Astrocyte (in vitro differentiated cells and primary cell): Measurements from ENCODE around the gene APP. TPM values are rescaled to one million over a fixed set of nuclear protein-coding genes. Genes with fewer than 3 reads are reported as not detected.

Source experiments
- DNase-seq: peaks from one replicate; pipeline ENCODE4 v3.0.0-alpha.2; 2010; ENCODE audit warnings: low read depth
- FAIRE-seq: peaks from 2 replicates; lab custom pipeline; 2011; peaks lifted over from hg19 to GRCh38; lab: Jason Lieb, UNC
- H2AFZ ChIP-seq: 2 replicates; pipeline ENCODE4 v1.6.0; 2012; ENCODE audit warnings: low read depth, low read length, inconsistent platforms
- H3K27ac ChIP-seq: 2 replicates; pipeline ENCODE4 v1.5.1; 2011; ENCODE audit warnings: low read depth, low read length, inconsistent platforms
- H3K27me3 ChIP-seq: 2 replicates; pipeline ENCODE4 v1.6.0; 2011; ENCODE audit warnings: low read length, inconsistent platforms; ENCODE audit not compliant: insufficient read depth
- H3K36me3 ChIP-seq: 2 replicates; pipeline ENCODE4 v1.5.1; 2011; ENCODE audit warnings: low read length, inconsistent platforms; ENCODE audit not compliant: insufficient read depth
- H3K4me1 ChIP-seq: 2 replicates; pipeline ENCODE4 v1.5.1; 2011; ENCODE audit warnings: low read length, inconsistent platforms; ENCODE audit not compliant: insufficient read depth
- H3K4me2 ChIP-seq: 2 replicates; pipeline ENCODE4 v1.6.0; 2012; ENCODE audit warnings: low read length, inconsistent platforms
- H3K4me3 ChIP-seq: 2 replicates; pipeline ENCODE4 v1.5.1; 2011; ENCODE audit warnings: low read depth, mild to moderate bottlenecking, low read length, inconsistent platforms; ENCODE audit not compliant: insufficient read depth
- H3K79me2 ChIP-seq: 2 replicates; pipeline ENCODE4 v1.6.0; 2012; ENCODE audit warnings: mild to moderate bottlenecking, low read length, inconsistent platforms; ENCODE audit not compliant: insufficient read depth
- H3K9ac ChIP-seq: 2 replicates; pipeline ENCODE4 v1.6.0; 2012; ENCODE audit warnings: mild to moderate bottlenecking, low read length, inconsistent platforms
- H3K9me3 ChIP-seq: 2 replicates; pipeline ENCODE4 v1.5.1; 2012; ENCODE audit warnings: low read depth, mild to moderate bottlenecking, low read length, inconsistent platforms; ENCODE audit not compliant: insufficient read depth
- H4K20me1 ChIP-seq: 2 replicates; pipeline ENCODE4 v1.6.0; 2012; ENCODE audit warnings: low read length, inconsistent platforms; ENCODE audit not compliant: insufficient read depth
- H3K27ac Mint-ChIP-seq: one replicate; pipeline ENCODE4 v1.8.0; 2021; ENCODE audit warnings: mild to moderate bottlenecking, mixed read lengths; ENCODE audit not compliant: unreplicated experiment
- H3K27me3 Mint-ChIP-seq: one replicate; pipeline ENCODE4 v1.8.0; 2021; ENCODE audit warnings: low read depth, mixed read lengths; ENCODE audit not compliant: unreplicated experiment
- H3K36me3 Mint-ChIP-seq: one replicate; pipeline ENCODE4 v1.8.0; 2021; ENCODE audit warnings: low read depth, mixed read lengths; ENCODE audit not compliant: unreplicated experiment
- H3K4me1 Mint-ChIP-seq: one replicate; pipeline ENCODE4 v1.8.0; 2021; ENCODE audit warnings: low read depth, mixed read lengths; ENCODE audit not compliant: unreplicated experiment
- H3K4me3 Mint-ChIP-seq: one replicate; pipeline ENCODE4 v1.8.0; 2021; ENCODE audit warnings: mild to moderate bottlenecking, moderate library complexity, mixed read lengths; ENCODE audit not compliant: unreplicated experiment
- H3K9me3 Mint-ChIP-seq: one replicate; pipeline ENCODE4 v1.8.0; 2021; ENCODE audit warnings: mild to moderate bottlenecking, mixed read lengths; ENCODE audit not compliant: unreplicated experiment
- EZH2 ChIP-seq: IDR thresholded peaks from 2 replicates; pipeline ENCODE4 v1.6.1; 2012; ENCODE audit warnings: mild to moderate bottlenecking, low read length, inconsistent platforms; ENCODE audit not compliant: insufficient read depth
- total RNA-seq: library from RNA; stranded (reverse); gene quantifications from 2 replicates; pipeline ENCODE4 v1.2.1, GENCODE V29; 2021
- TF ChIP-seq, protein P1 (sequence below): IDR thresholded peaks from 2 replicates; pipeline ENCODE4 v1.5.1; 2011; ENCODE audit warnings: low read depth, mild to moderate bottlenecking, inconsistent platforms, low read length, moderate library complexity; ENCODE audit not compliant: insufficient read depth

APP gene
- total RNA-seq, 1 donor from 2014 or later = 823 TPM

DNA sequence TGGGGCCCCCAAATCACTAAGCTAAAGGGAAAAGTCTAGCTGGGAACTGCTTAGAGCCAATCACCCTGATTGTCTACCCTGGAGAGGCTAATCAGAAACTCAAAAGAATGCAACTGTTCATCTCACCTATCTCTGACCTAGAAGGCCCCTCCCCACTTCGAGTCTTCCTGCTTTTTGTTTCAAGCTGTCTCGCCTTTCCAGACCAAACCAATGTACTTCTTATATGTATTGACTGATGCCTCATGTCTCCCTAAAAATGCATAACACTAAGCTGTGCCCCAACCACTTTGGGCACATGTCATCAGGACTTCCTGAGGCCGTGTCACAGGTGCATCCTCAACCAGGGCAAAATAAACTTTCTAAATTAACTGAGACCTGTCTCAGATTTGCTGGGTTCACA is 209.5 kb downstream of the APP start:
- Mint-ChIP-seq H3K4me1 (peaks cover 14% of the 10 kb centered on the region), H3K27me3 (no peaks in the 10 kb centered on the region), H3K9me3 (no peaks in the 10 kb centered on the region), H3K4me3 (no peak overlapping the region), H3K36me3 (peaks cover 17% of the 10 kb centered on the region), H3K27ac (no peak overlapping the region)
- DNase-seq = no peak
- no peaks in the 10 kb centered on the region for H3K9me3 ChIP-seq
- H3K4me3 ChIP-seq = no peak overlapping the region
- H3K27ac ChIP-seq = no peak overlapping the region
- no peak overlapping the region for H2AFZ ChIP-seq
- no peaks in the 10 kb centered on the region for H3K79me2 ChIP-seq
- no peak for TF ChIP-seq EZH2
- TF ChIP-seq, protein P1, sequence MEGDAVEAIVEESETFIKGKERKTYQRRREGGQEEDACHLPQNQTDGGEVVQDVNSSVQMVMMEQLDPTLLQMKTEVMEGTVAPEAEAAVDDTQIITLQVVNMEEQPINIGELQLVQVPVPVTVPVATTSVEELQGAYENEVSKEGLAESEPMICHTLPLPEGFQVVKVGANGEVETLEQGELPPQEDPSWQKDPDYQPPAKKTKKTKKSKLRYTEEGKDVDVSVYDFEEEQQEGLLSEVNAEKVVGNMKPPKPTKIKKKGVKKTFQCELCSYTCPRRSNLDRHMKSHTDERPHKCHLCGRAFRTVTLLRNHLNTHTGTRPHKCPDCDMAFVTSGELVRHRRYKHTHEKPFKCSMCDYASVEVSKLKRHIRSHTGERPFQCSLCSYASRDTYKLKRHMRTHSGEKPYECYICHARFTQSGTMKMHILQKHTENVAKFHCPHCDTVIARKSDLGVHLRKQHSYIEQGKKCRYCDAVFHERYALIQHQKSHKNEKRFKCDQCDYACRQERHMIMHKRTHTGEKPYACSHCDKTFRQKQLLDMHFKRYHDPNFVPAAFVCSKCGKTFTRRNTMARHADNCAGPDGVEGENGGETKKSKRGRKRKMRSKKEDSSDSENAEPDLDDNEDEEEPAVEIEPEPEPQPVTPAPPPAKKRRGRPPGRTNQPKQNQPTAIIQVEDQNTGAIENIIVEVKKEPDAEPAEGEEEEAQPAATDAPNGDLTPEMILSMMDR = no peak
- no peak overlapping the region for H3K9ac ChIP-seq
- H3K4me1 ChIP-seq = peaks cover 15% of the 10 kb centered on the region
- no peak for FAIRE-seq
- H3K27me3 ChIP-seq = no peaks in the 10 kb centered on the region
- no peaks in the 10 kb centered on the region for H4K20me1 ChIP-seq
- H3K36me3 ChIP-seq = no peaks in the 10 kb centered on the region
- H3K4me2 ChIP-seq = no peak overlapping the region

DNA sequence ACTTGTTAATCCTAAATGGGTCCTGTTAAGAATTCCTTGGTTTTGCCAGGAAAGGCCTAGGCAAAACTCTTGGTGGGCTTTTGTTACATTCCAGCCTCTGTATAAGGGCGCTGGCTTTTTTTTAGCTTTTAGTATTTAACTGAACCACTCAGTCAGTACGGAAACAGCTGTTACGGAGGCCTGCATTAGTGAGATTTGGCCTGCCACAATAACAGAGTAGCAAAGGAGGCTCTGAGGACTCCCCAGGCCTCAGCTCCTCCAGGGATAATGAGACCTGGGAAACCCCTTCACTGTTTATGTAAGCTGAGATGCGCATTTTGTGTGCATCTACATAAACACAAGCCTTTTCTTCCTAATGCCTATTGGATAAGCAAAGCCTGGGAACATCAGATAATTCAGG is 210.2 kb downstream of the APP start:
- H3K9ac ChIP-seq = no peak overlapping the region
- H3K4me3 ChIP-seq = no peak overlapping the region
- no peak for DNase-seq
- H4K20me1 ChIP-seq = no peaks in the 10 kb centered on the region
- H2AFZ ChIP-seq = no peak overlapping the region
- H3K4me1 ChIP-seq = peaks cover 15% of the 10 kb centered on the region
- TF ChIP-seq, protein P1 = no peak
- TF ChIP-seq EZH2 = no peak
- Mint-ChIP-seq H3K4me1 (peaks cover 14% of the 10 kb centered on the region), H3K27me3 (no peaks in the 10 kb centered on the region), H3K9me3 (no peaks in the 10 kb centered on the region), H3K36me3 (peaks cover 21% of the 10 kb centered on the region), H3K27ac (no peak overlapping the region), H3K4me3 (no peak overlapping the region)
- H3K79me2 ChIP-seq = no peaks in the 10 kb centered on the region
- H3K36me3 ChIP-seq = no peaks in the 10 kb centered on the region
- no peak overlapping the region for H3K4me2 ChIP-seq
- H3K27me3 ChIP-seq = no peaks in the 10 kb centered on the region
- no peak for FAIRE-seq
- no peak overlapping the region for H3K27ac ChIP-seq
- no peaks in the 10 kb centered on the region for H3K9me3 ChIP-seq

DNA sequence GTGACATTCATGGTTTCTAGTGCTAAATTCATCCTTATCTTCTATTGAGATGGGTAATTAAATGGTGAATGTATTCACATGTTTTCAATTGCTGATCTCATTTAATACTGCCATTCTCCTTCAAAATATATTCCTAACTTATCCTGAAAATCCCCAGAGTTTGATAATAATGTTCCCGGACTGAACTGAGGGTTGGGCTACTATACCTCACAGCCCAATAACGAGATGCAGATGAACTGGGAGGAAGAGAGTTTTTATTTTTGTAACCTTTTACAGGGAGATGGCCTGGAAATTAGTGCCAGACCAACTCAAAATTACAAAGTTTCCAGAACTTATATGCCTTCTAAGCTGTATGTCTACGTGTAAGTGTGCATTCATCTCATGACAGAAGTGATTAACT is 210.8 kb downstream of the APP start:
- no peak overlapping the region for H3K9ac ChIP-seq
- no peak overlapping the region for H3K27ac Mint-ChIP-seq
- H3K27me3 Mint-ChIP-seq = no peaks in the 10 kb centered on the region
- no peaks in the 10 kb centered on the region for H4K20me1 ChIP-seq
- DNase-seq (no peak), FAIRE-seq (no peak)
- H3K4me3 Mint-ChIP-seq = no peak overlapping the region
- H3K4me1 Mint-ChIP-seq = peaks cover 14% of the 10 kb centered on the region
- H3K27ac ChIP-seq = no peak overlapping the region
- H3K4me2 ChIP-seq = no peak overlapping the region
- H3K9me3 ChIP-seq = no peaks in the 10 kb centered on the region
- TF ChIP-seq, protein P1 = no peak
- TF ChIP-seq EZH2 = no peak
- no peaks in the 10 kb centered on the region for H3K27me3 ChIP-seq
- H3K9me3 Mint-ChIP-seq = no peaks in the 10 kb centered on the region
- no peak overlapping the region for H3K4me3 ChIP-seq
- H2AFZ ChIP-seq = no peak overlapping the region
- no peaks in the 10 kb centered on the region for H3K79me2 ChIP-seq
- H3K36me3 Mint-ChIP-seq = peaks cover 21% of the 10 kb centered on the region
- H3K4me1 ChIP-seq = peaks cover 15% of the 10 kb centered on the region
- H3K36me3 ChIP-seq = no peaks in the 10 kb centered on the region
